C1 segment of cervical spinal cord (tissue), 14 donors: Measurements from ENCODE around the gene CERS6.

Experiments used
- DNase-seq, 14 donors: peaks; one replicate each; lab custom pipeline; 2025; lab: John Stamatoyannopoulos, UW

The CERS6 gene

GRCh38 chr2:168666339-168666738 is 210.3 kb downstream of the CERS6 start:
- no peak for DNase-seq

- no peak for DNase-seq
Observed at GRCh38 chr2:168667156-168667555, 211.1 kb downstream of the CERS6 start.

GRCh38 chr2:168669151-168669550 is 213.1 kb downstream of the CERS6 start:
- DNase-seq = no peak

- no peak for DNase-seq
Observed at GRCh38 chr2:168670478-168670877, 214.4 kb downstream of the CERS6 start.

GRCh38 chr2:168671932-168672331 is 215.9 kb downstream of the CERS6 start:
- DNase-seq = no peak

- peak in 1 of 14 donors; percentile 38 for DNase-seq
Observed at GRCh38 chr2:168673265-168674189, 217.5 kb downstream of the CERS6 start.

GRCh38 chr2:168678153-168678853 is 222.2 kb downstream of the CERS6 start:
- no peak for DNase-seq

GRCh38 chr2:168679081-168679480 is 223.0 kb downstream of the CERS6 start:
- no peak for DNase-seq

GRCh38 chr2:168679741-168680310 is 223.8 kb downstream of the CERS6 start:
- no peak for DNase-seq

- no peak for DNase-seq
Observed at GRCh38 chr2:168683996-168684395, 227.9 kb downstream of the CERS6 start.

GRCh38 chr2:168684921-168685599 is 229.0 kb downstream of the CERS6 start:
- no peak for DNase-seq

- DNase-seq = no peak
Observed at GRCh38 chr2:168685600-168686451, 229.8 kb downstream of the CERS6 start.

GRCh38 chr2:168686452-168687191 is 230.6 kb downstream of the CERS6 start:
- no peak for DNase-seq

- DNase-seq = peak in 2 of 14 donors; percentile 9 to 32
Observed at GRCh38 chr2:168687314-168687713, 231.2 kb downstream of the CERS6 start.

GRCh38 chr2:168690381-168690885 is 234.4 kb downstream of the CERS6 start:
- no peak for DNase-seq

- no peak for DNase-seq
Observed at GRCh38 chr2:168691221-168691620, 235.1 kb downstream of the CERS6 start.

GRCh38 chr2:168692132-168692744 is 236.2 kb downstream of the CERS6 start:
- no peak for DNase-seq

GRCh38 chr2:168694173-168694572 is 238.1 kb downstream of the CERS6 start:
- no peak for DNase-seq

- DNase-seq = no peak
Observed at GRCh38 chr2:168694866-168695265, 238.8 kb downstream of the CERS6 start.
